Stromal cell of bone marrow (primary cell): Measurements from ENCODE around the gene ABI3.

ENCODE experiments used
- DNase-seq: peaks from one replicate; pipeline ENCODE4 v3.0.0-alpha.2; 2012; ENCODE audit warnings: low read depth

The ABI3 gene

GRCh38 chr17:49197346-49197998 lies 13.0 kb upstream of the ABI3 start:
- DNase-seq: no peak

DNA sequence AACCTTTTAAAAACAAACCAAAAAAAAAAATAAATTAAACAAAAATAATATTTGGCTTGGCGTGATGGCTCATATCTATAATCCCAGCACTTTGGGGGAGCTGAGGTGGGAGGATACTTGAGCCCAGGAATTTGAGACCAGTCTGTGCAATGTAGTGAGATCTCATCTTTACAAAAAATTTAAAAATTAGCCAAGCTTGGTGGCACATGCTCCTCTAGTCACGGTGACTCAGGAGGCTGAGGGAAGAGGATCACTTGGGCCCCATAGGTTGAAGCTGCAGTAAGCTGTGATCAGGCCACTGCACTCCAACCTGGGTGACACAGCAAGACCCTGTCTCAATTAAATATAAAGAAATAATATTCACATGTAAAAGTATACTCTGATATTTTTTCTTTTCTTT lies 12.3 kb upstream of the ABI3 start:
- DNase-seq: no peak

DNA sequence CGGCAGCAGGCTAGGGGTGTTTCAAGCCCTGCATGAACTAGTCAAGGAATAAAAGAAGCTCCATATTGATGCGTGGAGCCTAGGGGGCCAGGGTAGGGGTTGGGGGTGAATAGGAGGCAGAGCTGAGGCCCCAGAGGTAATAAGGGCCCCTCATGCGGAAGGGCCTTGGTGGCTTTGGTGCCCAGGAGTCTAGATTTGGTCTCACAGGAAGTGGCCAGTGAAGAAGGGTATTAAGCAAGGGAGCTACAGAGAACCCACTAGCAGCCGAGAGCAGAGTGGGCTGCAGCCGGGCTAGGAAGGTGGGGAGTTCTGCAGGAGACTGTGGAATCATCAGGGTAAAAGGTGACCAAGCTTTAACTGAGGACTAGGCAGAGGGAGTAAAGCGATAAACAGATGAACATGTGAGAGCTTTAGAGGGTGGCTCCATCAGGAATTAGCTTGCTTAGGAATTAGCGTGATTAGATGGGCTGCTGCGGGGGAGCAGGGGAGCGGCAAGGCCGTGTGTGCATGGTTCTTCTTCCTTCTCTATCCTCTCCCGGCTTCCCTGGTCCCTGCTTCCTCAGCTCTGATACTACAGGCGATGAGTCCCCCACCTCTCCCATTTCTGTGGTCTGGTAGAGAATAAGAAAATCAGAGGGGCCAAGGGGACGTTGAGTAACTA lies 10.0 kb upstream of the ABI3 start:
- no peak for DNase-seq

DNA sequence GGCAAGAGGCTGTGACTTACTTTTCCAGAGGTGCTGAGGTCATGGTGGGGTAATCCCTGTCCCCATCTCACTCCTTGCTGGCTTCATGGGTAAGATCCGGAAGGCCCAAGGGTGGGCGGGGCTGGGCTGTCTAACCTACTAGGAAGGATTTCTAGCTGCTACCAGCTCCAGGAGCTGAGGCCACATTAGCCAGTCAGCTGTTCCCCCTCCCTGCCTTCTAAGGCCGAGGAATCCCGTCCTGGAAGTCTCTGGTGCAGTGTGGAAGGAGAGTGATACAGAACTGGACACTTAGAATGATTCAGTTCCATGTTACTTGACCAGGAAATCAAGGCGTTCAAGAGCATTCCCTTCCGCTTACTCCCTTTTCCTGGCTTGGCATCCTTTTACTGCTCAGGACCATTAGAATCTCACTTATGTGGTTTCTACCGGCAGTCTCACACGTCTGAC lies 9.0 kb upstream of the ABI3 start:
- DNase-seq: no peak

DNA sequence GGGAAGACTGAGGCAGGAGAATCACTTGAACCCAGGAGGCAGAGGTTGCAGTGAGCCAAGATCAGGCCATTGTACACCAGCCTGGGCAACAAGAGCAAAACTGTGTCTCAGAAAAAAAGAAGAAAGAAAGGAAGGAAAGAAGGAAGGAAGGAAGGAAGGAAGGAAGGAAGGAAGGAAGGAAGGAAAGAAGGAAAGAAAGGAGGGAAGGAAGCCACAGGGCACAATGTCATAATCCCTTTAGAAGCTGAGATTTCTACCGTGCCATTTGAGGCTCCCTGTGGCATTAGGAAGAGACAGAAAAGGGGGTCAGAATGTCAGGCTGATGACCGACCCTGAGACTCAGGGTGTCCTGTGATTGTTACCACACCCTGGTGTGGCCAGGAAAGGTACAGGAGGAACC lies 6.7 kb upstream of the ABI3 start:
- DNase-seq: no peak

GRCh38 chr17:49204516-49204915 lies 6.0 kb upstream of the ABI3 start:
- no peak for DNase-seq

- no peak for DNase-seq
Observed at GRCh38 chr17:49209061-49209571, 1.4 kb upstream of the ABI3 start.

GRCh38 chr17:49213399-49213798 lies 2.9 kb downstream of the ABI3 start:
- DNase-seq: no peak

DNA sequence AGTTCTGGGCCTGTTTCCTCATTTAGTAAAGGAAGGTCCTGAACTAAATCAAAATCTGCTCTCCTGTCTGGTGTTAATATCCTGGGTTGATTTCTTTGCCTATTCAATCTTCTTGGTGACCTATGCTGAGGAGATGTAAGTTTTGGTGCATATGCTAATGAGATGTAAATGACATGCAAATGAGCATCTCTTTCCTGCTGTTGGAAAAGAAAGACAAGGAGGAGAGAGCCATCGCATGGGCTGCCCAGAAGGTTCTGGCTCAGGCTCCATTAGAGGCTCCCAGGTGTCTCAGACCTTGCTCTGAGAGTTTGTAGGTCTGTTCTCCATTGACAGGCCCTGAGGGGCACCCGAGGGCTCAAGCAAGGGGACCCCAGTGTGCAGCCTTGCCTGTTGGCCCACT lies 3.3 kb downstream of the ABI3 start:
- no peak for DNase-seq

GRCh38 chr17:49214676-49215360 lies 4.3 kb downstream of the ABI3 start:
- DNase-seq: no peak

GRCh38 chr17:49216482-49216881 lies 6.0 kb downstream of the ABI3 start:
- DNase-seq: no peak

DNA sequence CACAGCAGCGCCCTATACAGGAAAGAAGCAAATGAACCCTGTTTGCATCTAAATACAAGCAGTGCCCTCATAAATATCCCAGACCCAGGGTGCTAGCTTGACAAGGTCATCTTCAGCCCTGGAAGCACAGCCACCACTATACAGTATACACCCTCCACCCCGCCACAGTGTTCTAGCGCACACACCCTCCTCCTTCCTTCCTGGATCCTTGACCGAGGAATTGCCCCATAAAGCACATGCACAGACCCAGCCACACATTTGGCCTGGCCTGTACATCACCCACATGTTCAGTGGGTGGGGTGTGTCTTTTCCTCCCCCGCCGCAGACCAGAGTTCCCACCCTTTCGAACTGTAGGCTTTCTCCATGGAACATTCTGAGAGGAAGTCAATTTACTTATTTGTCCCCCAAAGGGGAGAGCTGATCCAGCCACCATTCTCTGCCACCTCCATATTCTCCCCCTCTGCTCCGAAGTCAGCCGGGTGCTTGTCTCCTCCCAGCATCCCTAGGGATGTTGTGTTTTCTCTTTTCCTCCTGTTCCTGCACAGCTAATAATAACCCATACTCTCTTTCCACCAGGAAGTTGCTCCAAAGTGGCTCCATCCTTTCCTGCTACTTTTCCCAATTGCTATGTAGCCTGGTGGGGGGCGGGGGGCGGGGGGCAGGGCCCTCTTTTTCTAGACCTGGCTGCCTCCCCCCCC lies 6.6 kb downstream of the ABI3 start:
- no peak for DNase-seq

DNA sequence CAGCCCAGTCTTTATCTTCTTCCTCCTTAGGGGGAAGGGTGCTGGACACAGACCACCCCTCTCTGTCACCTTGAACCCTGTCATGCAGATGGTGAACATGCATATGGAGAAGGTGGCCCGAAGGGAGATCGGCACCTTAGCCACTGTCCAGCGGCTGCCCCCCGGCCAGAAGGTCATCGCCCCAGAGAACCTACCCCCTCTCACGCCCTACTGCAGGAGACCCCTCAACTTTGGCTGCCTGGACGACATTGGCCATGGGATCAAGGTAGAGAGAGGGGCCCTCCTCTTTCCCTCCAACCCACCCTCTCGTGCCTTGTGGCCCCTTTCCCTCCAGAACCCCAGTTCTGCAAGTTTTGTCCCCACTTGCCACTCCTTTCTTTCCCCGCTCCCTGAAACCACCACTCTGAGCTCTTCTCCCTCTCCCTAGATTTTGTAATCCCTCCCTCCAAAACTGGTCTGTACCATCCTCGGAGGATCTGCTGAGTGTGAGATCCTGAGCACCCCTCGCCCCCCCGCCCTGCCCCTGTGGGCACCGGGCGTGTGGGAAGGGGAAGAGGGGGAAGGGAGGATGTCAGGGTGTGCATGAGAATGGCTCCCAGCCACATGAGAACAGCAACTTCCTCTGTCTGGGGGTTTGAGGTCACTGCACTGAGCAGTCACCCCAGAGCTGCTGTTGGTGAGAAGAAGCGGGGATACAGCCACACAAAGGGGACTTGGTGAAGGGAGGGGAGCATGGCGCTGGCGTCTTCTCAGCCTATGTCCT lies 7.3 kb downstream of the ABI3 start:
- no peak for DNase-seq

DNA sequence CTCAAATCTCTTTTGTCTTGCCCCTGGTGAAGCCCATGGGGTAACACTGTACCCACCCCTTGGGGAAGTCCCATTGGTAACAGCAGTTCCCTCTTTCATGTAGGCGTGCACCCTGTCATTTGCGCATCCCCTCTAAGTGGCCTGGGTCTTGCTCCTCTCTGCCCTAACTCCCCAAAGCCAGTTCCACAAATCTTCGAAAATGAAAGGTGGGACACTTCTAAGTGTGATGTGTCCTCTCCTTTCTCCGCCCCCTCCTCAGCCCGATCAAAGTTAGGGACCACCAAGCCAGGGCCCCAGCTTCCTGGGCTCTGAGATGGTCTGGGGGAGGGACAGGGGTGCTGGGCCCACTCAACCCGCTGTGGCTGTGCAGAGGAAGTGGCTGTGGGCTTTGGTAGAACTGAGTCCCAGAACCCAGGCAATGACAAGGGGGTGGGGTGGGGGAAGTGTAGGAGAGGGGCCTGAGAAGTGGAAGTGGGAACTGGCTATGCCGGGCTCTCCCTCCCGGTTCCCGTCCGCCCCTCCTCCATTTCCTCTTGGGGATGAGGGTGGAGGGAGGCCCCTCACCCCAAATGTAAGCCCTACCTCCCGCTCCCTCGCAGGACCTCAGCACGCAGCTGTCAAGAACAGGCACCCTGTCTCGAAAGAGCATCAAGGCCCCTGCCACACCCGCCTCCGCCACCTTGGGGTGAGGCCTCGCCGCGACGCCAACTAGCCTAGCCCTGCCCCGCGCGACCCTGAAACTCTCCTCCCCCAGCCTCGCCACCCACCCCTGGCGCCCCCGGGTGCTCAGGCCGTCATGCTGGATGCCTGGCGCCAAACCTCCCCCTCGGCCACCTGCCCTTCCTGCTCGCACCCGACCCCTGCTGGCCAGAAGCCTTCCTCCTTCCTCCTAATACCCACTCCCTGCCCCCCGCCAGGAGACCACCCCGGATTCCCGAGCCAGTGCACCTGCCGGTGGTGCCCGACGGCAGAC lies 8.7 kb downstream of the ABI3 start:
- DNase-seq: no peak

- DNase-seq: no peak
Observed at GRCh38 chr17:49219987-49220386, 9.5 kb downstream of the ABI3 start.

DNA sequence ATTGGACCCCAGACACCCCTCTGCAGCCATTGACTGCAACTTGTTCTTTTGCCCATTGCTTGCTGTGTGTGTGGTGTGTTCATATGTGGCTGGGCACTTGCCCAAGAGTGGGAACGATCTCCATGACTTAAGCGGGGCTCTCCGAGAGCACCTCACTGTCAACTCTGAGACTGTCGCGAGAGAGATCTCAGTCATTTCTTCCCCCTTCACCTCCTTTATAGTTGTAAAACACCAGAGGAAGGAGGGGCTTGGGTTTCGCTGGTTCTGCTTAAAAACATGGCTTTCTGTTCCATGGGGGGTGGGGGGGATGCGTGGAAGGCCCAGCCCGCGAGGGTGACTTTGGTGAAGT lies 12.6 kb downstream of the ABI3 start:
- no peak for DNase-seq

DNA sequence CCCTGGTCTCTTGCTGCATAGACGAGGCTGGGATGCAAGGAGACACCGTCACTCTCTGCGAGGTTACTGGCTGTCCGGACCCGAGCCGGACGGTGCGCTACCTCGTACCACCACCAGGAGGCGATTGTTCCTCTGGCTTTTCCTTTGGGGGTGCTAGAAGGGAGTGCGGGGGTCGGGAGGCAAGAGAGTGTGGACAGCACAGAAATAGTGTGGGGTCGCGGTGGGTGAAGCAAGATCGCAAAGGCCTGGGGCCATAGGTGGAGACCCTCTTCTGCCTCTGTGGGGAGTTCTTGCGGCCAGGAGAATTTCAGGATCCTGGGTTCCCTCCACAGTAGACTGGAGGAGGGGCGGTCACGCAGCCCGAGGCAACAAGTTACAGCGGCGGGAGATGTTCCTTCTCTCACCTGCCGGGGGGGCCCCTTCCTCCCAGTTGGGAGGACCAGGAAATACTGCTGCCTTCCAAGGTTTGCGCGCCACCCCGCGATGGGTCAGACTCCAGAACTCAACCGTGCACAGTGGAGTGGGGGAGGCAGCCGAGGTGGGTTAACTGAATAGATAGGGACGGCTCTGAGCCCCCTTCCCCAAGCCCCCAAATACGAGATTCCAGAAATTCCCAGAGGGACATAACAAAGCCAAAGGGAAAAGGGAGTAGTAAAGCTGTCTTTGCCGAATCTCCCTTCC lies 13.2 kb downstream of the ABI3 start:
- no peak for DNase-seq

DNA sequence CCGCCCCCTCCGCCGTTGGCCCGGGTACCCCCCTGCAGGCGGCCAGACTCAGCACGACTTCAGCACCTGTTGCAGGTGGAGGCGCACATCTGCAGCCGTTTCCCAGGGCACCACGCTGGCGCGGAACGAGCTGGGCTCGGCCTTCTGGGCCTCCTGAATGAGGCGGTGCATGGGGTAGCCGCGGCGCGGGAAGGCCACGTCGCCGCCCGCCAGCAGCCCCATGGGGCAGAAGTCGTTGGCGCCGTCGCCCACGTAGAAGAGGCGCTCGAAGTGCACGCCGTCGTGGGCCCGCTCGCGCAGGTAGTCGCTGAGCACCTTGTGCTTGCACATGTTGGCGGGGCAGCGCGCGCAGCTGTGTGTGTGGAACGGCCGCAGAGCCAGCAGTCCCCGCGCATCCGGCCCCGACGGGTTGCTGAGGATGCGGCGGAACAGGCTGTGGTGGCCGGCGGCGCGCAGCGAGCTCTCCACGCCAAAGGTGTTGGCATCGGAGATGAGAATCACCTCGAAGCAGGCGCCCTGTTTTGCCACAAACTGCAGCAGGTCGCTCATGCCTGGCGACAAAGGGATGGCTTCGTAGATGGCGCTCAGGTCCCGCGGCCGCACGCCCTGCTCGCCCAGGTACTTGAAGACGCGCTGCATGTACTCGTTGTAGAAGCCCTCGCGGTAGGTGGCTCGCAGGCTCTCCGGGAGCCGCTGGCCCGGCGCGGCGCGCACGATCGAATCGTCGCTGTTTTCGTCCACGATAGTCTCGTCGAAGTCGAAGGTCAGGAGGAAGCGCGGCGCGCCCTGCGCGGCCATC lies 13.9 kb downstream of the ABI3 start:
- no peak for DNase-seq

- DNase-seq: no peak
Observed at GRCh38 chr17:49224997-49225337, 14.5 kb downstream of the ABI3 start.
